NCI-H1436 treated with DMSO at 0.1 percent for 48 hours (cell line): ENCODE measurements around the gene ZNF157.

Experiments
- DNase-seq: peaks from one replicate; lab custom pipeline; 2025; lab: John Stamatoyannopoulos, UW

Gene ZNF157

DNA sequence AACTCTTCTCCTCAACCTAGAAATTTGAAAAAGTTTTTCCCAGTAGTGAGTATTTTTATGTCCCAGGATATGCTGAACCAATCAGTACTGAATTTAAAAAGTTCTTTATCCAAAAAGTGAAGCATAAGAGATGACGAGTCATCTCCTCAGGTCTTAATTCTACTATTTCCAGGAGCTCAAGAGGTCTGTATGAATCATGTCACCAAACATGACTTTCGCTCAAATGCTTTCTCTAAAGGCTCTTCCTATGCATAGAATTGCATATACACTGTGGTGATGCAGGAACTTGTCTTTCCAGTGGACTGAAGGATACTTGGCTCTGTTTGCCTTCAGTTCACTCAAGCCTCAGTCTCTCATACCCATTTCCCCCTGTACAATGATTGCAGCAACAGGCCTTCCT, 76.6 kb downstream of the ZNF157 start:
- no peak for DNase-seq

DNA sequence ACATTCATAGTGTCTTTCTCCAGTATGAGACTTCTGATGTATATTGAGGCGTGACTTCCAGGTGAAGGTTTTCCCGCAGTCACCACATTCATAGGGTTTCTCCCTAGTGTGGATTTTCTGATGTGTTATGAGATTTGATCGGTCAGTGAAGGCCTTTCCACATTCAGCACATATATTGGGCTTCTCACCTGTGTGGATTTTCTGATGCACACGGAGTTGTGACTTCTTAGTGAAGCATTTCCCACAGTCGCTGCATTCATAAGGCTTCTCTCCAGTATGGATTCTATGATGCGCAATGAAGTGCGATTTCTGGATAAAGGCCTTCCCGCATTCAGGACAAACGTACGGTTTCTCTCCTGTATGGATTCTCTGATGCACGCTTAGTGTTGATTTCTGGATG, 77.2 kb downstream of the ZNF157 start:
- no peak for DNase-seq

DNA sequence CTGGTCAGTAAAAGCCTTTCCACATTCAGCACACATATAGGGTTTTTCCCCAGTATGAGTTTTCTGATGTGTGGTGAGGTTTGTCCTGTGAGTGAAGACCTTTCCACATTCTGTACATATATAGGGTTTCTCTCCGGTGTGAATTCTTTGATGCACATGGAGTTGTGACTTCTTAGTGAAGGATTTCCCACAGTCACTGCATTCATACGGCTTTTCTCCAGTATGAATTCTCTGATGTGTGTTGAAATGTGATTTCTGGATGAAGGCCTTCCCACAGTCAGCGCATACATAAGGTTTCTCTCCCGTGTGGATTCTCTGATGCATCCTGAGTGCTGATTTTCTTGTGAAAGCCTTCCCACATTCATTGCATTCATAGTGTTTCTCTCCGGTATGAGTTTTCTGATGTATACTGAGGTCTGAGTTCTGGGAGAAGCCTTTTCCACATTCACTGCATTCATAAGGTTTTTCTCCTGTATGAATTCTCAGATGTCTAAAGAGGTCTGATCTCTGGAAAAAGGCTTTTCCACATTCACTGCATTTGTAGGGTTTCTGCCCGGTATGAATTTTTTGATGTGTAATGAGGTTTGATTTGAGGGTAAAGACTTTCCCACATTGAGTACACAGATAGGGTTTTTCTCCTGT, 77.9 kb downstream of the ZNF157 start:
- DNase-seq = no peak

DNA sequence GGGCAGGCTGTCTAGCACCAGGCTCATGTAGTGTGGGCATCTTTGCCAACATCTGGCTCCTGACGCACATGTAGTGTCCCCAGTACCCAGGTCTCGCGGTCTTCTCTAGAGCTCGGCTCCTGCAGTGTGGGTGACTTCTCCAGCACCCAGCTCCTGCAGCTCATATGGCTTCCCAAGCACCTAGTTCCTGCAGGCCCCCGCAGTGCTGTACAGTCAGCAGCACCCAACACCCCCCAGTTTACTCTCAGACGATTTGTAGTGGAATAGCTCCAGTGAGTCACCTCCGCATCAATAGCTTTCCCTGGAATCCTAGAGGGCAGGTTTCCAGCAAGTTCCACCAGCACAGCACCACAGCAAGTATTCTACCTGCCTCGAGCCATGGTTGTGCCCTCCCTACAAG, 81.7 kb downstream of the ZNF157 start:
- DNase-seq = no peak

DNA sequence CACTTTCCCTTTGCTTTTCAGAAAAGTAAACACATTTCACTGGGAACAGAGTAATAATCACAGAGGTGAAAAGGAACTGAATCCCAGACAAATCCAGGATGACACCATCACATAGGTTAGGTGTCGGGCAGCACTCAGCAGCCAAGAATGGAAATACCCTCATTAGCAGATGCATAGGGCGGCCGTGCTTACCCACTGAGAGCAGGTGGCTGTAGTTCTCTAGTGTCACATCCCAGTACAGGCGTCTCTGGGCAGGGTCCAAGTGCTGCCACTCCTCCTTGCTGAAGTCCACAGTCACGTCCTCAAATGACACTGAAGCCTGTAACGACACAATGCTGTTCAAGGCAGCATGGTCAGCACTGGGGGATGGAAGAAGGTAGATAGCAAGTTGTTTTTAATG, 85.7 kb downstream of the ZNF157 start:
- DNase-seq = no peak

DNA sequence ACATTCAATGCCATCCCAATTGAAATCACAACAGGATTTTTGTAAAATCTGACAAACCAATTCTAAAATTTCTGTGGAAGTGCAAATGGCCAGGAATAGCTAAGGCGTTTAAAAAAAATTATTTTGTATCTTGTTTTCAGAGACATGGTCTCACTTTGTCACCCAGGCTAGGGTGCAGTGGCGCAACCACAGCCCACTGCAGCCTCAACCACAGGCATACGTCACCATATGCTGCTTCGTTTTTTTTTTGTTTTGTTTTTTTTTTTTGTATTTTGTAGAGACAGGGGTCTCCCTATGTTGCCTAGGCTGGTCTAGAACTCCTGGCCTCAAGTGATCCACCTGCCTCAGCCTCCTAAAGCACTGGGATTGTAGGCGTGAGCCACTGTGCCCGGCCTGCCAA, 88.2 kb downstream of the ZNF157 start:
- no peak for DNase-seq

DNA sequence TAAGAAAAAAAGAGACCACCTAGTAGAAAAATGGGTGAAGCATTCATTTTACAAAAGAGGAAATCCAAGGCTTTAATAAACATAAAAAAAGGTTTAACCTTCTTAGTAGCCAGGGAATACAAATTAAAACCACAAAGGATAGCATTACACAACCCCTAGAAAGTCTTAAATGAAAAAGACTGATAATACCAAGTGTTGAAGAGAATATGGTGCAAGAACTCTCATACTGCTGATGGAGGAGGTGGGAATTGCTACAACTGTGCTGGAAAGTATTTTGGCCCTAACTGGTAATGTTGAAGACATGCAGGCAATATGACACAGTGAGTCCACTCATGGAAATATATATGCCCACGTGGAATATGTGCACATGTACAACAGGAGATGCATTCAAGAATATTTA, 90.2 kb downstream of the ZNF157 start:
- no peak for DNase-seq
